Mucosa of rectum (tissue), 2 donors: ENCODE measurements around the gene UNC5B.

Source experiments
- H3K27ac ChIP-seq, 2 donors: one replicate each; pipeline ENCODE4 v1.7.0; 2013; ENCODE audit warnings: inconsistent platforms in 2 of 2, low read depth in 2 of 2, low read length in 2 of 2
- H3K27me3 ChIP-seq, 2 donors: one replicate each; pipeline ENCODE4 v1.7.0; 2013; ENCODE audit warnings: low read length in 2 of 2; ENCODE audit not compliant: control insufficient read depth in 2 of 2, insufficient read depth in 2 of 2
- H3K36me3 ChIP-seq, 2 donors: one replicate each; pipeline ENCODE4 v1.7.0; 2013; ENCODE audit warnings: low read length in 2 of 2; ENCODE audit not compliant: control insufficient read depth in 2 of 2, insufficient read depth in 2 of 2
- H3K4me1 ChIP-seq, 2 donors: one replicate each; pipeline ENCODE4 v1.7.0; 2013; ENCODE audit warnings: low read length in 2 of 2, mild to moderate bottlenecking in 1 of 2; ENCODE audit not compliant: control insufficient read depth in 2 of 2, insufficient read depth in 2 of 2
- H3K4me3 ChIP-seq, 2 donors: one replicate each; pipeline ENCODE4 v1.7.0; 2013; ENCODE audit warnings: low read length in 2 of 2
- H3K9ac ChIP-seq, 2 donors: one replicate each; pipeline ENCODE4 v1.7.0; 2013; ENCODE audit warnings: low read length in 2 of 2, low read depth in 1 of 2, mild to moderate bottlenecking in 1 of 2
- H3K9me3 ChIP-seq, 2 donors: one replicate each; pipeline ENCODE4 v1.7.0; 2013; ENCODE audit warnings: low read length in 2 of 2; ENCODE audit not compliant: control insufficient read depth in 2 of 2
- donor health status: healthy.
- donor health status: Normal muscosa, but diverticular disease.

Gene UNC5B

GRCh38 chr10:71231206-71231605, 18.8 kb downstream of the UNC5B start:
- no peak overlapping the region for H3K27ac ChIP-seq
- H3K4me1 ChIP-seq: peaks cover 25 to 43% of the 10 kb centered on the region in 2 donors
- H3K9ac ChIP-seq: no peak overlapping the region
- H3K36me3 ChIP-seq: no peaks in the 10 kb centered on the region
- H3K4me3 ChIP-seq: no peak overlapping the region
- H3K9me3 ChIP-seq: no peaks in the 10 kb centered on the region
- H3K27me3 ChIP-seq: no peaks in the 10 kb centered on the region

DNA sequence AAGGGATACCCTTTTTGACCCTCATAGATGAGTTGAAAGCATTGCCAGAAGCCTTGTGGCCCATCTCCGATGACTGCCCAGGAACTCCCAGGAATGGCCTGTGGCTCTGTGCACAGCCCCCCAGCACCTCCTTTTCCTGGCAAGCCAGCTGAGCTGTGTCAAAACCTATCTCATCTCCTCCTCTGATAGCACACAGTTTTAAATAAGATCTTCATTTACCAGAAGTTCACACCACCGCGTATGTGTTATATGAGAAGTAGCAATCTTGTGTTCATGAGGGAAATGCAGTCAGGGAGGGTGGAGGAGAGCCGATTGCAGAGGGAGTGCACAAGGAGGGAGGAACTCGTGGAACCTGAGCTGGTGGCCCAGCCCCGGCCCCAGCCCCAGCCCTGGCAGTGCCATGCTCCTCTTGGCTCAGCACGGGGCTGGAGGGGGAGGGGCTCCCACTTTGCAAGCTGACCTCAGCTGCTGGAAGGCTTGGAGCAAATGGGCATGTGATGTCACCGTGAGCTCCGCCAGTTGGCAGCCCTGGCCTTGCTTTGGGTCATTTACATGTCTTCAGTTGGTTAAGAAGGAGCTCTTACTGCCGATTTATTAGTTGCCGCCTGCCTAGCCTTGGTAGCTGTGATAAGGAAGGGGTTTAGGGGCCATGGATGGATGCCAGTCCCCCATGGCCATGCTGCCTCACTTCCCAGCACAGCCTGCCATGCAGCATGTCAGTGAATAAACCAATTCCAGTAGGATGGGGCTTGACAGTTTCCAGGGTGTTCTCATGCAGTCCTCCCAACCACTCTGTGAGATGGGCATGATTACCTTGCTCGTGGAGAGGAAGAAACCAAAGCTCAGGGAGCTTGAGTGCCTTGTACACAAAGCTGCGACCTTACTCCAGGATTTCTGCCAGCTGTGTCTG, 20.0 kb downstream of the UNC5B start:
- no peak overlapping the region for H3K9ac ChIP-seq
- H3K9me3 ChIP-seq: no peaks in the 10 kb centered on the region
- H3K27ac ChIP-seq: no peak overlapping the region
- H3K4me3 ChIP-seq: no peak overlapping the region
- no peaks in the 10 kb centered on the region for H3K36me3 ChIP-seq
- peaks cover 33 to 52% of the 10 kb centered on the region in 2 donors for H3K4me1 ChIP-seq
- no peaks in the 10 kb centered on the region for H3K27me3 ChIP-seq

DNA sequence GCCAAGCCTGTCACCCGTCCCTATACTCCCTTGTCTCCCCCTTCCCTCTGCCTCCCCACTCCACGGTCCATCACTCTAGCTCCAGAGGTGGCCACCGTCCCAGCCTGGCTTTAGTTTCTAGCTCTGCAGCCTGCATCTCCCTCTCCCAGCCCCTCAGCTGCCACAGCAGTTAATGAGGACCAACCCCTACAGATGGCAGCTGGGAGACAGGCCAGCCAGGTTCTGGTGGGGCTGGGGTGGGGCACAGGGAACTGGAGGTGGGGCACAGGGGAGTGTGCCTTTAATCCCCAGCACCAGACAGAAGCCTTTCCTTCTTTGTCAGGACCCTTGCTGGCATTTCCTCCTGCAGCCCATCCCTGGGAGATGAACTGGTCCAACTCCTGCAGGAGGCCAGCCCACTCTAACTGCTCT, 21.1 kb downstream of the UNC5B start:
- Histone ChIP-seq H3K4me3 (no peak overlapping the region), H3K9me3 (no peaks in the 10 kb centered on the region), H3K9ac (peak overlapping the region in 1 of 2 donors; percentile 38), H3K27me3 (no peaks in the 10 kb centered on the region), H3K36me3 (no peaks in the 10 kb centered on the region), H3K4me1 (peaks cover 33 to 52% of the 10 kb centered on the region in 2 donors), H3K27ac (peak overlapping the region; percentile 41 to 74)

- no peaks in the 10 kb centered on the region for H3K9me3 ChIP-seq
- peaks cover 33 to 52% of the 10 kb centered on the region in 2 donors for H3K4me1 ChIP-seq
- H3K9ac ChIP-seq: peak overlapping the region; percentile 24 to 38
- H3K27me3 ChIP-seq: no peaks in the 10 kb centered on the region
- H3K27ac ChIP-seq: peak overlapping the region; percentile 74 to 78
- no peaks in the 10 kb centered on the region for H3K36me3 ChIP-seq
- no peak overlapping the region for H3K4me3 ChIP-seq
Measured at GRCh38 chr10:71234004-71234894, 21.9 kb downstream of the UNC5B start.

DNA sequence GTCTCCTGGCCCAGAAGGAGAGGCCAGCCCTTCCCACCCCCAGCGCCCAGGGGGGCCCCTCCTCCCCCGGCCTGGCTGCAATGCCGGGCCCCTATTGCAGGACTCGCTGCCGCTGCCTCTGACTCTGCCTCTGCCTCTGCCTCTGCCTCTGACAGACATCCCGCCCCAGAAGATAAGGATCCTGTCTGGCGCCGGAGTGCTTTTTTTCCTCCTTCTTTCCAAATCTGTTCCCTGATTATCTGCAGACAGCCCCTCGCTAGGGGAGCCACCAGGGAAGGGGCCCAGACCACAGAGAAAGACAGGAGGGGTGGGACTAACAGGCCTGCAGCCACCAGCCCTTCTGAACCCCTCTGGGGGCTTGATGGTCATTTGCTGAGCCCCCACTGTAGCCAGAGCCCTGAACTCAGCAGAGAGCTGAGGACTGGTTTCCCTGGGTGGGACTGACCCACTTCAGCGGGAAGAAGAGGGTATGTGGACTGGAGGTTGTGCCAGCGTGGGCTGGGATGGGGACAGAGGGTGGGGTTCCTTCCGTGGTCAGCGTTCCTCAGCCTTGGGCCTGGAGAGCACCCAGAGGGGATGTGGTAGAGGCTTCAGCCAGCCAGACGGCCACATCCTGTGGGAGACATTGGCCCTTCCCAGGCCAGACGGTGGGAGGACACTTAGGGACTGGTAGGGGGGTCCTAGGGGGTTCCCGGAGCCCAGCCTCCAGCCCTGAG, 22.8 kb downstream of the UNC5B start:
- H3K27me3 ChIP-seq: no peaks in the 10 kb centered on the region
- H3K4me1 ChIP-seq: peaks cover 33 to 50% of the 10 kb centered on the region in 2 donors
- no peaks in the 10 kb centered on the region for H3K9me3 ChIP-seq
- no peaks in the 10 kb centered on the region for H3K36me3 ChIP-seq
- no peak overlapping the region for H3K4me3 ChIP-seq
- H3K27ac ChIP-seq: peak overlapping the region; percentile 12 to 78
- H3K9ac ChIP-seq: no peak overlapping the region

DNA sequence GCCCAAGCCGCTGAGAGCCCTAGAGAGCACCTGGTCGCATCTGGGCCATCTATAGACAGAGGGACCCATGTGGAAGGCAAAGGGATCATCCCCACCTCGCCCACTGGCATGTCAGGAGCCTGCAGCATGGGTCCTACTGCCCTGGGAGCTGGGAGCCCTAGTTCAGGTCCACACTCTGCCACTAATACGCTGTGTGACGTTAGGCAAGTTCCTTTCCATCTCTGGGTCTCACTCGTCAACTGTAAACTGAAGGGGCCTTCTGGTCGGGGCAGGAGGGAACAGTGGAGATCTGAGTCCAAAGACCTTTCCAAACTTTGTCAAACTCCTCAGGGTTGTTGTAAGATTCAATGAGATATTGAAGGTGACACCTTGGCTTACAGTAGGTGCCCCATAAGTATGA, 23.4 kb downstream of the UNC5B start:
- Histone ChIP-seq H3K4me3 (no peak overlapping the region), H3K4me1 (peaks cover 36 to 50% of the 10 kb centered on the region in 2 donors), H3K9me3 (no peaks in the 10 kb centered on the region), H3K27ac (peak overlapping the region; percentile 26 to 78), H3K36me3 (no peaks in the 10 kb centered on the region), H3K9ac (peak overlapping the region in 1 of 2 donors; percentile 19), H3K27me3 (no peaks in the 10 kb centered on the region)

DNA sequence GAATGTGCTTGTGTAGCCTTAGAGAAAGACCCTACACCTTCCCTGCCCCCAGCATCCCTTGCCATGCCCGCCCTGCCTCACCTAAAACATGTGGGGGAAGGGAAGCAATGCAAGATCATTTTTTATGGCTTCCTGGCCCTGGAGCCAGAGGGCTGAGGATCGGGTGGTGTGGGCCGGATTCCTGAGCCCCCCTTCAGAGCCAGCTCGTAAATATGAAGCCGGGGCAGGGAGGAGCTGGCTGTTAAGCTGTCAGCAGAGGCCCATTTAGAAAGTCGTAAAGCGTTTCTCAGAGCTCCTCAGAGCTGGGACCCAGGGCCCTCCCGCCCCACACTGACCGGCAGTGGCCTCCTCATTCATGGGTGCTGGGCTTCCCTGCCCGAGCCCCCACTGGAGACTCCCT, 23.9 kb downstream of the UNC5B start:
- no peaks in the 10 kb centered on the region for H3K27me3 ChIP-seq
- H3K36me3 ChIP-seq: no peaks in the 10 kb centered on the region
- no peak overlapping the region for H3K4me3 ChIP-seq
- peak overlapping the region; percentile 26 to 78 for H3K27ac ChIP-seq
- H3K9ac ChIP-seq: peak overlapping the region in 1 of 2 donors; percentile 19
- no peaks in the 10 kb centered on the region for H3K9me3 ChIP-seq
- H3K4me1 ChIP-seq: peaks cover 36 to 47% of the 10 kb centered on the region in 2 donors

- Histone ChIP-seq H3K36me3 (no peaks in the 10 kb centered on the region), H3K27ac (peak overlapping the region; percentile 26 to 78), H3K9me3 (no peaks in the 10 kb centered on the region), H3K4me3 (no peak overlapping the region), H3K27me3 (no peaks in the 10 kb centered on the region), H3K4me1 (peaks cover 38 to 48% of the 10 kb centered on the region in 2 donors), H3K9ac (peak overlapping the region in 1 of 2 donors; percentile 19)
Measured at GRCh38 chr10:71236822-71237682, 24.7 kb downstream of the UNC5B start.
